SH-SY5Y (cell line): ENCODE results near the gene TM4SF1.

ENCODE experiments used
- GATA2 ChIP-seq: IDR thresholded peaks from 2 replicates; pipeline ENCODE4 v1.6.1; 2011; ENCODE audit warnings: mild to moderate bottlenecking, low read depth, low read length
- GATA3 ChIP-seq: IDR thresholded peaks from 2 replicates; pipeline ENCODE4 v1.6.1; 2011; ENCODE audit warnings: low read depth, mild to moderate bottlenecking, low read length, moderate library complexity

- no peak for TF ChIP-seq GATA2
- TF ChIP-seq GATA3 = no peak
Measured at GRCh38 chr3:149371001-149371722, 6.3 kb downstream of the TM4SF1 start.
